NOMO-1 (cell line): ENCODE data around the gene ZNF423.

Experiments
- DNase-seq, 2 experiments: peaks; one replicate each; lab custom pipeline; 2025; ENCODE audit not compliant: unreplicated experiment in 2 of 2; lab: John Stamatoyannopoulos, UW

Gene ZNF423

GRCh38 chr16:49546735-49547134, 309.2 kb downstream of the ZNF423 start:
- no peak for DNase-seq

- DNase-seq, result no peak
Observed at GRCh38 chr16:49545741-49546448, 310.0 kb downstream of the ZNF423 start.

- no peak for DNase-seq
Observed at GRCh38 chr16:49545243-49545642, 310.7 kb downstream of the ZNF423 start.

GRCh38 chr16:49544828-49545227, 311.1 kb downstream of the ZNF423 start:
- no peak for DNase-seq

GRCh38 chr16:49543631-49543946, 312.3 kb downstream of the ZNF423 start:
- no peak for DNase-seq

GRCh38 chr16:49542946-49543630, 312.8 kb downstream of the ZNF423 start:
- no peak for DNase-seq

GRCh38 chr16:49542391-49542891, 313.5 kb downstream of the ZNF423 start:
- DNase-seq, result no peak

GRCh38 chr16:49540836-49541235, 315.1 kb downstream of the ZNF423 start:
- no peak for DNase-seq

- no peak for DNase-seq
Observed at GRCh38 chr16:49539758-49540157, 316.2 kb downstream of the ZNF423 start.

- no peak for DNase-seq
Observed at GRCh38 chr16:49537924-49538459, 317.9 kb downstream of the ZNF423 start.

- DNase-seq, result no peak
Observed at GRCh38 chr16:49534901-49535610, 320.9 kb downstream of the ZNF423 start.

GRCh38 chr16:49533422-49533821, 322.5 kb downstream of the ZNF423 start:
- no peak for DNase-seq

GRCh38 chr16:49532873-49533272, 323.0 kb downstream of the ZNF423 start:
- no peak for DNase-seq

- DNase-seq, result no peak
Observed at GRCh38 chr16:49531931-49532840, 323.7 kb downstream of the ZNF423 start.

- DNase-seq, result no peak
Observed at GRCh38 chr16:49531425-49531824, 324.5 kb downstream of the ZNF423 start.

GRCh38 chr16:49530427-49530970, 325.4 kb downstream of the ZNF423 start:
- peak; percentile 45 to 51 for DNase-seq

GRCh38 chr16:49529411-49530045, 326.4 kb downstream of the ZNF423 start:
- no peak for DNase-seq

GRCh38 chr16:49528866-49529288, 327.0 kb downstream of the ZNF423 start:
- no peak for DNase-seq

GRCh38 chr16:49528060-49528865, 327.6 kb downstream of the ZNF423 start:
- no peak for DNase-seq
